Pancreas (tissue), 10 donors: ENCODE results near the gene SLC36A4. TPM values are rescaled to one million over a fixed set of nuclear protein-coding genes. Genes with fewer than 3 reads are reported as not detected.

Experiments used
- ATAC-seq, 4 donors: fragments of 200-7000 bp; cut with Tn5 transposase; one replicate each; pipeline versions ENCODE4 v1.8.0 to v1.9.1; 2020; ENCODE audit warnings: mild to moderate bottlenecking in 4 of 4, moderate library complexity in 4 of 4
- DNase-seq, 6 donors: peaks; one replicate each; pipeline ENCODE4 v3.0.0-alpha.2; 2020
- FAIRE-seq: peaks from 2 replicates; lab custom pipeline; 2012; peaks lifted over from hg19 to GRCh38; lab: Jason Lieb, UNC
- H3K27ac ChIP-seq, 4 donors: fragments of 200-600 bp; sonication (generic); 1 replicate in 3 of 4; 2 replicates in 1 of 4; pipeline versions ENCODE4 v1.5.0 to v1.8.0; 2020
- H3K27me3 ChIP-seq, 4 donors: fragments of 200-600 bp; one replicate each; pipeline ENCODE4 v1.8.0; 2021
- H3K36me3 ChIP-seq, 3 donors: fragments of 200-600 bp; sonication (generic) in 1 of 3; one replicate each; pipeline versions ENCODE4 v1.5.0 to v1.8.0; 2020 to 2021
- H3K4me1 ChIP-seq, 3 donors: fragments of 200-600 bp; one replicate each; pipeline ENCODE4 v1.8.0; 2021
- H3K4me3 ChIP-seq, 4 donors: fragments of 200-600 bp; sonication (generic) in 2 of 4; one replicate each; pipeline versions ENCODE4 v1.5.0 to v1.8.0; 2020 to 2021
- H3K9me3 ChIP-seq, 4 donors: fragments of 200-600 bp; one replicate each; pipeline ENCODE4 v1.8.0; 2021
- WGBS, 2 donors: extraction: QIAGEN DNeasy Blood & Tissue Kit; methylation state at CpG; one replicate each; pipeline ENCODE4 v1.1.7; 2013; 5-methylcytosine and 5-hydroxymethylcytosine counted together
- intact Hi-C, 3 donors: fragments of 100-400 bp; cut with DNase I; formaldehyde crosslinking; loops; one replicate each; pipeline versions ENCODE4 v1.11.1 to v1.14.2; 2022
- polyA plus RNA-seq, 2 donors: library from polyadenylated mRNA; stranded (reverse); fragments of 200-250 nt; gene quantifications; one replicate each; pipeline ENCODE4 v1.2.3, GENCODE V29; 2013
- total RNA-seq, 6 donors: library from RNA; stranded (reverse); fragmentation: NEBNext Ultra II Directional in 4 of 6; extraction: Animal tissue kit (Norgen Biotek cat#: 25700) in 4 of 6; gene quantifications; one replicate each; pipeline versions ENCODE4 v1.2.1 to v1.2.4, GENCODE V29; 2021 to 2023
- TF ChIP-seq, protein P1 (sequence below), 4 donors: fragments of 200-600 bp; sonication (generic) in 3 of 4; IDR thresholded peaks; one replicate each; pipeline versions ENCODE4 v1.5.0 to v1.8.0; 2021; ENCODE audit warnings: antibody characterized with exemption in 4 of 4
- donor health status: healthy with polysubstance abuse.
- donor health status: DM: no; HTN: no; CAD: no; lungs with moderate emphysema.
- donor health status: DM: no; HTN: no; CAD: no.
- donor health status: control.
- donor health status: control.
- donor health status: Bipolar disorder and iron deficiency.
- donor health status: DM: yes; HTN: yes; CAD: no.
- donor health status: DM: no; HTN: no; CAD: no.
- donor health status: DM: no; HTN: no; CAD: no.
- donor health status: DM: yes; HTN: yes; CAD: no.

The SLC36A4 gene
- total and polyA plus RNA-seq, 8 donors, result 1.8 to 10.0 (median 5.1) TPM

DNA sequence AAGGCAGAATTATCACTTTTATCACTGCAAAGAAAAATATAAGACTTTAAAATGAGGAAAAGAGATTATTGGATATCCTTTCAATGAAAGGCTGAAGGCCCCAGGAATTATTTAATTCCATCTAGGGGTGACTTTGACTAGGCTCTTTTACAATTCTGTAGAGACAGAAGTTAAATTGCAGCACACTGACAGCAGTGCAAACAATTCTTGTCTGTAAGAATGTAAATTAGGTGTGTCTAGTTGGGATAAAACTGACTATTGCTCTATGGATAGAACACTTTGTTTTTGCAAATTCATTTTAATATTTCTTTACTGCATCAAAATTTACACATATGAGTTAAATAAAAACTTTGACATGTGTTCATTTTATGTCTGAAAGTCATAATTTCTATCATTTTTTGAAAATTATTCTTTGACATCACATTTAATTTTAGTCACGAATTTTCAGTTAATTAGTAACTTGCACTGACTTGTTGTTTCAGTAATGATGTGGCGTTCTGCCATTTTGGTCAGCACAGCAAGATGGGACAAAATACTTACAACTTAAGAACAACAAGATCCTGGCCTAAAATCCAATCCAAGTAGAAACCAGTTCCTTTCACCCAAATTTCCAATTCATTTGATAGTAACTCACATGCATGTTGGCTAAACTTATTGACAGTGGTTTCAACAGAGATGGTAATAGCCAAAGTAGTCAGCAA lies 75.1 kb downstream of the SLC36A4 start:
- DNase-seq (no peak), FAIRE-seq (no peak), ATAC-seq (peak in 1 of 4 donors; percentile 33)
- 62 to 69% methylated on average over 2 of the region's 2 CpGs for WGBS, 2 donors
- H3K27me3 ChIP-seq, result no peaks in the 10 kb centered on the region
- H3K4me3 ChIP-seq, result no peak overlapping the region
- no peak overlapping the region for H3K27ac ChIP-seq
- intact Hi-C loops, result no loop called here
- TF ChIP-seq, protein P1, sequence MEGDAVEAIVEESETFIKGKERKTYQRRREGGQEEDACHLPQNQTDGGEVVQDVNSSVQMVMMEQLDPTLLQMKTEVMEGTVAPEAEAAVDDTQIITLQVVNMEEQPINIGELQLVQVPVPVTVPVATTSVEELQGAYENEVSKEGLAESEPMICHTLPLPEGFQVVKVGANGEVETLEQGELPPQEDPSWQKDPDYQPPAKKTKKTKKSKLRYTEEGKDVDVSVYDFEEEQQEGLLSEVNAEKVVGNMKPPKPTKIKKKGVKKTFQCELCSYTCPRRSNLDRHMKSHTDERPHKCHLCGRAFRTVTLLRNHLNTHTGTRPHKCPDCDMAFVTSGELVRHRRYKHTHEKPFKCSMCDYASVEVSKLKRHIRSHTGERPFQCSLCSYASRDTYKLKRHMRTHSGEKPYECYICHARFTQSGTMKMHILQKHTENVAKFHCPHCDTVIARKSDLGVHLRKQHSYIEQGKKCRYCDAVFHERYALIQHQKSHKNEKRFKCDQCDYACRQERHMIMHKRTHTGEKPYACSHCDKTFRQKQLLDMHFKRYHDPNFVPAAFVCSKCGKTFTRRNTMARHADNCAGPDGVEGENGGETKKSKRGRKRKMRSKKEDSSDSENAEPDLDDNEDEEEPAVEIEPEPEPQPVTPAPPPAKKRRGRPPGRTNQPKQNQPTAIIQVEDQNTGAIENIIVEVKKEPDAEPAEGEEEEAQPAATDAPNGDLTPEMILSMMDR (IDR thresholded peaks at IDR 0.05), result no peak
- H3K9me3 ChIP-seq, result no peaks in the 10 kb centered on the region
- H3K4me1 ChIP-seq, result peaks cover 0 to 7% (median 4%) of the 10 kb centered on the region in 3 donors
- H3K36me3 ChIP-seq, result no peaks in the 10 kb centered on the region

DNA sequence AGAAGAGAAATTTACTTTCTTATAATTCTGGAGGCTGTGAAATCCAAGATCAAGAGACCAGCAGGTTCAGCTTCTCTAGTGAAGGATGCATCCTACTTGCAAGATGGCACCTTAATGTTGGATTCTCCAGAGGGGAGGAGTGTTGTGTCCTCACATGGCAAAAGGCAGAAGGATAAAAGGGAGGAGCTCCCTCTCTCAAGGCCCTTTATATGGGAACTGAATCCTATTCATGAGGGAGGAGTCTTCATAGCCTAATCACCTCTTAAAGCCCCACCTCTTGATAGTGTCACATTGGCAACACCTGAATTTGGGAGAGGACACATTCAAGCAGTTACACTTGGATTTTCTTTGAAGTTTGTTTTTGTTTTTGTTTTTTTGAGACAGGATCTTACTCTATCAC lies 79.5 kb downstream of the SLC36A4 start:
- Histone ChIP-seq H3K36me3 (no peaks in the 10 kb centered on the region), H3K4me1 (no peaks in the 10 kb centered on the region), H3K27ac (no peak overlapping the region), H3K9me3 (no peaks in the 10 kb centered on the region), H3K27me3 (no peaks in the 10 kb centered on the region), H3K4me3 (no peak overlapping the region)
- ATAC-seq (no peak), DNase-seq (no peak), FAIRE-seq (no peak)
- intact Hi-C loops, result no loop called here
- TF ChIP-seq, protein P1 (IDR thresholded peaks at IDR 0.05), result no peak

DNA sequence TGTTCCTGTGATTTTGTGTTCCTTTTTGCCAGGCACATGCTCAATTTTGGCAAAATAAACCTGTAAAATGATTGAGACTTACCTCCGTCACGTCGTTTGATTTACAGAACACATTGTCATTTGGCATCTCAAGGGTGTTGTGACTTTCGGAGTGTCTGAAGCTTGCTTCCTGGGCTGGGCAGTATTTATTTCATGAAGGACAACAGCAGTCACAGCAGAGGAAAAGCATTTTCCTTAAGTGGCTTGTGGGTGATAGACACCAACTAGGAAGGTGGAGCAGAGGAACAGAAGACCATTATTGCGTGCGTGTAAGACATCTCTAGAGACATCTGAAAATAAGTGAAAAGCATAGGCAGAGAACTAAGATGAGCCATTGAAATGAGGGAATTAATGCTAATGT lies 80.2 kb downstream of the SLC36A4 start:
- Histone ChIP-seq H3K27ac (no peak overlapping the region), H3K9me3 (no peaks in the 10 kb centered on the region), H3K36me3 (no peaks in the 10 kb centered on the region), H3K4me1 (no peaks in the 10 kb centered on the region), H3K27me3 (no peaks in the 10 kb centered on the region), H3K4me3 (no peak overlapping the region)
- intact Hi-C loops, result no loop called here
- TF ChIP-seq, protein P1 (IDR thresholded peaks at IDR 0.05), result no peak
- WGBS, 2 donors, result 49 to 50% methylated on average over 6 of the region's 6 CpGs
- ATAC-seq, result no peak
- no peak for FAIRE-seq
- no peak for DNase-seq

DNA sequence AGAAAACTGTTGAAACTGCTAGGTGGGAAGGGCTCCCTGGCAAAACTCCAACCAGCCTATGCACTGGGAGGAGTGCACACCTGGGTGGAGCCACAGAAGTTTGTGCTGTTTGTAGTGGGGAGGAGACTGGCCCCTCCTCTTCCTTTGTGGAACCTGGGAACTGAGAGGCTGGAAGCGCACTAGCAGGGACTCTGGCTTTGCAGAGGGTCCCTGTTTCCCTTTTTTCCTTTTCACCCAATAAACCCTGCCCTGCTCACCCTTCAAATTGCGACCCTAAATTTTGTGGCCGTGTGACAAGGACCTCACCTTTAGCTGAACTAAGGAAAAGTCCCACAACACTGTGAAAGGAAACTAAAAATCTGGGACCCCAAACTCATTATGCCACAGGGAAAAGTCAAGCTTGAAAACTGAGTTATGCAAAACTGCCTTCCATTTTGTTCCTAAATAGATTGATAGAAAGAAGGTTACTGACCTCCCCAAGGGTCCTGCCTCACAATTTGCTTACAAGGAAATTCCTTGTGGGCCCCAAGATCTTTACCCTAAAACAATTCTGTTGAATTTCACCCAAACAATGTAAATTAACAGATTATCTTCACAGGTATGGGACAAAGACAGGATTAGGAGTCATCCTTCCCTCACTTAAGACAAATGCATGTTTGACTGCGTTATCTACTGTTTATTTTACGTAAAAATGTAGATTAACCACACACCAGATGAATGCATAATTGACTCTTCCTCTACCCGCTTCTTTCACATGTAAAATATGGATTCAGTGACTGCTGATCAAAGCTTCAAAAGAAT lies 81.0 kb downstream of the SLC36A4 start:
- FAIRE-seq (no peak), ATAC-seq (no peak), DNase-seq (no peak)
- Histone ChIP-seq H3K4me1 (no peaks in the 10 kb centered on the region), H3K27ac (no peak overlapping the region), H3K4me3 (no peak overlapping the region), H3K36me3 (no peaks in the 10 kb centered on the region), H3K9me3 (no peaks in the 10 kb centered on the region), H3K27me3 (no peaks in the 10 kb centered on the region)
- intact Hi-C loops, result no loop called here
- TF ChIP-seq, protein P1 (IDR thresholded peaks at IDR 0.05), result no peak
- 48 to 49% methylated on average over 6 of the region's 6 CpGs for WGBS, 2 donors

DNA sequence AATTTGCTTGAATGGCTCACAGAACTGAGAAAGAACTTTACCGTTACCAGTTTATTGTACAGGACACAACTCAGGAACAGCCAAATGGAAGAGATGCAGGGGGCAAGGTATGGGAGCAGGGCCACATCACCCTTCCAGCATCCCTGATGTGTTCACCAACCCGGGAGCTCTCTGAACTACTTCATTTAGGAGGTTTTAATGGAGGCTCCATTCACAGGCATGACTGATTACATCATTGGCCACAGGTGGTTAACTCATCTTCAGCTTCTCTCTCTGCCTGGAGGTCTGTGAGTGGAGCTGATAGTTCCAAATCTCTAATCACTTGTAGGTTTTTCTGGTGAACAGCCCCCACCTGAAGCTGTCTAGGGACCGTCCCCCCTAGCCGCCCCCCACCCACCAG lies 83.5 kb downstream of the SLC36A4 start:
- DNase-seq (no peak), FAIRE-seq (no peak), ATAC-seq (no peak)
- WGBS, 2 donors, result 61 to 70% methylated on average over 4 of the region's 4 CpGs
- Histone ChIP-seq H3K9me3 (no peaks in the 10 kb centered on the region), H3K27me3 (no peaks in the 10 kb centered on the region), H3K4me1 (no peaks in the 10 kb centered on the region), H3K27ac (no peak overlapping the region), H3K36me3 (no peaks in the 10 kb centered on the region), H3K4me3 (no peak overlapping the region)
- intact Hi-C loops, result no loop called here
- TF ChIP-seq, protein P1 (IDR thresholded peaks at IDR 0.05), result no peak
